SK-N-SH treated with all-trans-retinoic acid at 6 μM for 48 hours (cell line): ENCODE results near the gene PPME1.

ENCODE experiments used
- ATAC-seq: fragments of 200-7000 bp; cut with Tn5 transposase; 3 replicates; pipeline ENCODE4 v1.9.1; 2020; ENCODE audit warnings: mild to moderate bottlenecking, moderate library complexity
- ARNTL ChIP-seq: fragments of 450-650 bp; formaldehyde crosslinking; IDR thresholded peaks from 2 replicates; pipeline ENCODE4 v1.5.0; 2020; ENCODE audit warnings: low read depth, mild to moderate bottlenecking, moderate library complexity, borderline replicate concordance
- BACH2 ChIP-seq: fragments of 250-450 bp; sonication (Bioruptor Pico); IDR thresholded peaks from 2 replicates; pipeline ENCODE4 v1.9.0; 2021; ENCODE audit warnings: mild to moderate bottlenecking, borderline replicate concordance
- CREB5 ChIP-seq: fragments of 250-450 bp; sonication (Bioruptor Pico); IDR thresholded peaks from 2 replicates; pipeline ENCODE4 v1.5.1; 2020; ENCODE audit warnings: low read depth, mild to moderate bottlenecking, moderate library complexity
- CSDC2 ChIP-seq: fragments of 250-450 bp; sonication (Bioruptor Pico); IDR thresholded peaks from 2 replicates; pipeline ENCODE4 v1.5.0; 2020; ENCODE audit warnings: mild to moderate bottlenecking, moderate library complexity
- ESRRG ChIP-seq: fragments of 250-450 bp; sonication (Bioruptor Pico); IDR thresholded peaks from 2 replicates; pipeline ENCODE4 v1.6.1; 2021; ENCODE audit warnings: mild to moderate bottlenecking
- GLIS3 ChIP-seq: fragments of 250-450 bp; sonication (Bioruptor Pico); IDR thresholded peaks from 2 replicates; pipeline ENCODE4 v1.5.0; 2020; ENCODE audit warnings: mild to moderate bottlenecking, moderate library complexity
- ISL1 ChIP-seq: fragments of 250-450 bp; sonication (Bioruptor Pico); IDR thresholded peaks from 2 replicates; pipeline ENCODE4 v2.1.2; 2022; ENCODE audit warnings: mild to moderate bottlenecking, moderate library complexity
- OSR1 ChIP-seq: fragments of 250-450 bp; sonication (Bioruptor Pico); IDR thresholded peaks from 2 replicates; pipeline ENCODE4 v1.8.0; 2022; ENCODE audit warnings: moderate library complexity, mild to moderate bottlenecking, inconsistent platforms
- PPARA ChIP-seq: fragments of 250-450 bp; sonication (Bioruptor Pico); IDR thresholded peaks from 2 replicates; pipeline ENCODE4 v1.5.0; 2020; ENCODE audit warnings: mild to moderate bottlenecking, borderline replicate concordance
- RARB ChIP-seq: fragments of 250-450 bp; sonication (Bioruptor Pico); IDR thresholded peaks from 2 replicates; pipeline ENCODE4 v1.8.0; 2021; ENCODE audit warnings: mild to moderate bottlenecking, moderate library complexity
- SNAI2 ChIP-seq: fragments of 250-450 bp; sonication (Bioruptor Pico); IDR thresholded peaks from 2 replicates; pipeline ENCODE4 v1.5.0; 2020; ENCODE audit warnings: mild to moderate bottlenecking, moderate library complexity
- TCF4 ChIP-seq: fragments of 250-450 bp; sonication (Bioruptor Pico); IDR thresholded peaks from 2 replicates; pipeline ENCODE4 v1.8.0; 2021; ENCODE audit warnings: mild to moderate bottlenecking, moderate library complexity, borderline replicate concordance
- TOX ChIP-seq: fragments of 250-450 bp; sonication (Bioruptor Pico); IDR thresholded peaks from 2 replicates; pipeline ENCODE4 v1.8.0; 2021; ENCODE audit warnings: mild to moderate bottlenecking, moderate library complexity, borderline replicate concordance
- ZC3H10 ChIP-seq: fragments of 250-450 bp; sonication (Bioruptor Pico); IDR thresholded peaks from 2 replicates; pipeline ENCODE4 v1.5.1; 2021; ENCODE audit warnings: mild to moderate bottlenecking, moderate library complexity
- ZFP3 ChIP-seq: fragments of 250-450 bp; sonication (Bioruptor Pico); IDR thresholded peaks from 2 replicates; pipeline ENCODE4 v1.5.0; 2020; ENCODE audit warnings: mild to moderate bottlenecking, moderate library complexity
- ZFP30 ChIP-seq: fragments of 450-650 bp; formaldehyde crosslinking; IDR thresholded peaks from 2 replicates; pipeline ENCODE4 v1.5.0; 2022; ENCODE audit warnings: mild to moderate bottlenecking, moderate library complexity
- ZNF565 ChIP-seq: fragments of 450-650 bp; formaldehyde crosslinking; conservative IDR thresholded peaks from 2 replicates; pipeline ENCODE4 v1.5.0; 2020; ENCODE audit warnings: low read depth, mild to moderate bottlenecking, moderate library complexity
- ZNF70 ChIP-seq: fragments of 450-650 bp; formaldehyde crosslinking; IDR thresholded peaks from 2 replicates; pipeline ENCODE4 v1.5.0; 2020; ENCODE audit warnings: mild to moderate bottlenecking, moderate library complexity
- ZNF8 ChIP-seq: fragments of 450-650 bp; formaldehyde crosslinking; IDR thresholded peaks from 2 replicates; pipeline ENCODE4 v1.5.0; 2020; ENCODE audit warnings: mild to moderate bottlenecking, moderate library complexity
- TF ChIP-seq, protein P1 (sequence below): fragments of 250-450 bp; sonication (Bioruptor Pico); IDR thresholded peaks from 2 replicates; pipeline ENCODE4 v1.8.0; 2021; ENCODE audit warnings: low read depth, mild to moderate bottlenecking, moderate library complexity, borderline replicate concordance
- TF ChIP-seq, protein P2 (sequence below): fragments of 250-450 bp; sonication (Bioruptor Pico); IDR thresholded peaks from 2 replicates; pipeline ENCODE4 v1.5.1; 2021; ENCODE audit warnings: mild to moderate bottlenecking, moderate library complexity

The PPME1 gene

GRCh38 chr11:74282914-74283371 lies 111.9 kb downstream of the PPME1 start:
- TF ChIP-seq ZNF565 (no peak), BACH2 (CRISPR knock-in tag) (no peak), RARB (CRISPR knock-in tag) (no peak), TOX (no peak)
- TF ChIP-seq, protein P1, sequence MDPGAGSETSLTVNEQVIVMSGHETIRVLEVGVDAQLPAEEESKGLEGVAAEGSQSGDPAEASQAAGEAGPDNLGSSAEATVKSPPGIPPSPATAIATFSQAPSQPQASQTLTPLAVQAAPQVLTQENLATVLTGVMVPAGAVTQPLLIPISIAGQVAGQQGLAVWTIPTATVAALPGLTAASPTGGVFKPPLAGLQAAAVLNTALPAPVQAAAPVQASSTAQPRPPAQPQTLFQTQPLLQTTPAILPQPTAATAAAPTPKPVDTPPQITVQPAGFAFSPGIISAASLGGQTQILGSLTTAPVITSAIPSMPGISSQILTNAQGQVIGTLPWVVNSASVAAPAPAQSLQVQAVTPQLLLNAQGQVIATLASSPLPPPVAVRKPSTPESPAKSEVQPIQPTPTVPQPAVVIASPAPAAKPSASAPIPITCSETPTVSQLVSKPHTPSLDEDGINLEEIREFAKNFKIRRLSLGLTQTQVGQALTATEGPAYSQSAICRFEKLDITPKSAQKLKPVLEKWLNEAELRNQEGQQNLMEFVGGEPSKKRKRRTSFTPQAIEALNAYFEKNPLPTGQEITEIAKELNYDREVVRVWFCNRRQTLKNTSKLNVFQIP (CRISPR knock-in tag): no peak
- no peak for ATAC-seq

- ATAC-seq: no peak
- TF ChIP-seq ARNTL (CRISPR knock-in tag) (no peak), ZC3H10 (CRISPR knock-in tag) (no peak), ZNF70 (CRISPR knock-in tag) (no peak), GLIS3 (CRISPR knock-in tag) (no peak), OSR1 (CRISPR knock-in tag) (no peak), ZNF565 (no peak), ZFP3 (CRISPR knock-in tag) (no peak), PPARA (CRISPR knock-in tag) (no peak), CREB5 (CRISPR knock-in tag) (no peak), RARB (CRISPR knock-in tag) (no peak), CSDC2 (no peak), ZFP30 (CRISPR knock-in tag) (no peak), SNAI2 (CRISPR knock-in tag) (no peak), TCF4 (CRISPR knock-in tag) (no peak), ZNF8 (CRISPR knock-in tag) (no peak), ISL1 (no peak)
- TF ChIP-seq, protein P2, sequence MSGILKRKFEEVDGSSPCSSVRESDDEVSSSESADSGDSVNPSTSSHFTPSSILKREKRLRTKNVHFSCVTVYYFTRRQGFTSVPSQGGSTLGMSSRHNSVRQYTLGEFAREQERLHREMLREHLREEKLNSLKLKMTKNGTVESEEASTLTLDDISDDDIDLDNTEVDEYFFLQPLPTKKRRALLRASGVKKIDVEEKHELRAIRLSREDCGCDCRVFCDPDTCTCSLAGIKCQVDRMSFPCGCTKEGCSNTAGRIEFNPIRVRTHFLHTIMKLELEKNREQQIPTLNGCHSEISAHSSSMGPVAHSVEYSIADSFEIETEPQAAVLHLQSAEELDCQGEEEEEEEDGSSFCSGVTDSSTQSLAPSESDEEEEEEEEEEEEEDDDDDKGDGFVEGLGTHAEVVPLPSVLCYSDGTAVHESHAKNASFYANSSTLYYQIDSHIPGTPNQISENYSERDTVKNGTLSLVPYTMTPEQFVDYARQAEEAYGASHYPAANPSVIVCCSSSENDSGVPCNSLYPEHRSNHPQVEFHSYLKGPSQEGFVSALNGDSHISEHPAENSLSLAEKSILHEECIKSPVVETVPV (CRISPR knock-in tag): no peak
Observed at GRCh38 chr11:74283580-74284180, 112.6 kb downstream of the PPME1 start.

- no peak for ATAC-seq
- no peak for TF ChIP-seq ISL1
- no peak for TF ChIP-seq ZC3H10 (CRISPR knock-in tag)
- no peak for TF ChIP-seq ESRRG (CRISPR knock-in tag)
- TF ChIP-seq CSDC2: no peak
- no peak for TF ChIP-seq TOX
Observed at GRCh38 chr11:74284466-74284865, 113.4 kb downstream of the PPME1 start.

DNA sequence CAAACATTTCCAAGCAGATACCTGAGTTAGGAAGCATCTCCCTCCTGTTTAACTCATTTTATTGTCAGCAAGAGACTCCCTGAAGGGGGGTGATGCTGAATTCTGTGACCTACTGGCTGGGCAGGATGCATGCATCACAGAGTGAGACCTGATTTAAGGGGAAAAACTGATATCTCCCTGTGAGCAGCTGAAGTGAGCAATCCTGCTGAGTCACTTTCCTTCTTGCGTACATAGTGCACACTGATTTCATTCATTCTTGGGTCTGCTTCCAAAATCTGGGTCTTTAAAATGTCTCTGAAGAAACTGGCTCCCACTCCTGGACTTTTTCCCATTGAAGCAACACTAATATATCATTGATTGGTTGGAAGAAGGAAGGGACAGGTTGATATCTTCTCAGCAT lies 117.1 kb downstream of the PPME1 start:
- ATAC-seq: peak; percentile 96

More for the DNA sequence above, 117.1 kb downstream of the PPME1 start:
- TF ChIP-seq TOX (peak; percentile 36; the same call in 1 of the 2 replicates), SNAI2 (CRISPR knock-in tag) (no peak), RARB (CRISPR knock-in tag) (no peak), ZNF8 (CRISPR knock-in tag) (no peak), OSR1 (CRISPR knock-in tag) (no peak), ZFP30 (CRISPR knock-in tag) (no peak)
- TF ChIP-seq, protein P2 (CRISPR knock-in tag): no peak
